Mesenchymal stem cell (in vitro differentiated cells and primary cell): ENCODE measurements around the gene CSGALNACT2.

Source experiments
- DNase-seq: peaks from one replicate; pipeline ENCODE4 v3.0.0-alpha.2; 2013
- H2AFZ ChIP-seq: one replicate; pipeline ENCODE4 v1.6.1; 2013; ENCODE audit warnings: low read depth, mild to moderate bottlenecking, control low read depth, inconsistent platforms, low read length, moderate library complexity
- H2AK5ac ChIP-seq: 2 replicates; pipeline ENCODE4 v1.6.1; 2013; ENCODE audit warnings: low read length, moderate library complexity, mild to moderate bottlenecking, inconsistent platforms; ENCODE audit not compliant: severe bottlenecking
- H2BK120ac ChIP-seq: one replicate; pipeline ENCODE4 v1.6.1; 2013; ENCODE audit warnings: low read depth, mild to moderate bottlenecking, inconsistent platforms, low read length, moderate library complexity
- H2BK12ac ChIP-seq, 2 experiments: one replicate each; pipeline ENCODE4 v1.6.1; 2013; ENCODE audit warnings: inconsistent platforms in 2 of 2, low read length in 2 of 2, mild to moderate bottlenecking in 2 of 2, moderate library complexity in 2 of 2, control low read depth in 1 of 2
- H2BK15ac ChIP-seq: one replicate; pipeline ENCODE4 v1.6.1; 2013; ENCODE audit warnings: mild to moderate bottlenecking, low read depth, inconsistent platforms; ENCODE audit not compliant: poor library complexity, severe bottlenecking
- H2BK5ac ChIP-seq: 2 replicates; pipeline ENCODE4 v1.6.1; 2013; ENCODE audit warnings: low read depth, mild to moderate bottlenecking, low read length, control low read depth, inconsistent platforms; ENCODE audit not compliant: poor library complexity, severe bottlenecking
- H3K14ac ChIP-seq, 2 experiments: one replicate each; pipeline ENCODE4 v1.6.1; 2013; ENCODE audit warnings: inconsistent platforms in 2 of 2, low read length in 2 of 2, control low read depth in 1 of 2, mild to moderate bottlenecking in 1 of 2, moderate library complexity in 1 of 2
- H3K18ac ChIP-seq, 2 experiments: one replicate each; pipeline ENCODE4 v1.6.1; 2013; ENCODE audit warnings: inconsistent platforms in 2 of 2, low read length in 2 of 2, control low read depth in 1 of 2, low read depth in 1 of 2, mild to moderate bottlenecking in 1 of 2
- H3K23ac ChIP-seq, 2 experiments: one replicate each; pipeline ENCODE4 v1.6.1; 2013; ENCODE audit warnings: inconsistent platforms in 2 of 2, low read length in 2 of 2, mild to moderate bottlenecking in 2 of 2, moderate library complexity in 2 of 2, control low read depth in 1 of 2
- H3K27ac ChIP-seq: 2 replicates; pipeline ENCODE4 v1.5.1; 2013; ENCODE audit warnings: mild to moderate bottlenecking, moderate library complexity, low read length, control low read depth, inconsistent platforms; ENCODE audit not compliant: poor library complexity, severe bottlenecking
- H3K27me3 ChIP-seq, 2 experiments: 2 replicates each; pipeline versions ENCODE4 v1.6.1 to v1.7.0; 2013; ENCODE audit warnings: low read length in 2 of 2, mild to moderate bottlenecking in 2 of 2, moderate library complexity in 2 of 2, control low read depth in 1 of 2, inconsistent platforms in 1 of 2; ENCODE audit not compliant: control insufficient read depth in 1 of 2, insufficient read depth in 1 of 2
- H3K36me3 ChIP-seq, 2 experiments: 2 replicates each; pipeline versions ENCODE4 v1.6.1 to v1.7.0; 2013; ENCODE audit warnings: low read length in 2 of 2, control low read depth in 1 of 2, inconsistent platforms in 1 of 2, low read depth in 1 of 2, mild to moderate bottlenecking in 1 of 2; ENCODE audit not compliant: insufficient read depth in 2 of 2, control insufficient read depth in 1 of 2
- H3K4ac ChIP-seq, 2 experiments: one replicate each; pipeline ENCODE4 v1.6.1; 2013; ENCODE audit warnings: inconsistent platforms in 2 of 2, low read length in 2 of 2, mild to moderate bottlenecking in 2 of 2, moderate library complexity in 2 of 2, control low read depth in 1 of 2, low read depth in 1 of 2
- H3K4me1 ChIP-seq: 2 replicates; pipeline ENCODE4 v1.6.1; 2013; ENCODE audit warnings: low read depth, low read length, control low read depth; ENCODE audit not compliant: control insufficient read depth, insufficient read depth
- H3K4me2 ChIP-seq: 2 replicates; pipeline ENCODE4 v1.6.1; 2013; ENCODE audit warnings: low read length, mild to moderate bottlenecking, inconsistent platforms; ENCODE audit not compliant: poor library complexity, severe bottlenecking
- H3K4me3 ChIP-seq, 2 experiments: 2 replicates each; pipeline versions ENCODE4 v1.5.1 to v1.7.0; 2013; ENCODE audit warnings: low read length in 2 of 2, mild to moderate bottlenecking in 2 of 2, control low read depth in 1 of 2, low read depth in 1 of 2; ENCODE audit not compliant: insufficient read depth in 1 of 2
- H3K79me1 ChIP-seq: replicated peaks from 2 replicates; pipeline ENCODE4 v1.6.1; 2013; ENCODE audit warnings: mild to moderate bottlenecking, control low read depth, low read length, inconsistent platforms; ENCODE audit not compliant: poor library complexity, severe bottlenecking
- H3K9ac ChIP-seq: 2 replicates; pipeline ENCODE4 v1.7.0; 2013; ENCODE audit warnings: mild to moderate bottlenecking, low read length, moderate library complexity
- H3K9me3 ChIP-seq: 2 replicates; pipeline ENCODE4 v1.7.0; 2013; ENCODE audit warnings: mild to moderate bottlenecking, low read length; ENCODE audit not compliant: control insufficient read depth
- H4K8ac ChIP-seq: one replicate; pipeline ENCODE4 v1.6.1; 2013; ENCODE audit warnings: inconsistent platforms, mild to moderate bottlenecking, low read length, moderate library complexity
- H4K91ac ChIP-seq: one replicate; pipeline ENCODE4 v1.6.1; 2013; ENCODE audit warnings: mild to moderate bottlenecking, low read length, inconsistent platforms
- WGBS: methylation state at CpG from one replicate; pipeline ENCODE4 v1.1.7; 2013; ENCODE audit warnings: mixed read lengths; 5-methylcytosine and 5-hydroxymethylcytosine counted together

CSGALNACT2 gene

DNA sequence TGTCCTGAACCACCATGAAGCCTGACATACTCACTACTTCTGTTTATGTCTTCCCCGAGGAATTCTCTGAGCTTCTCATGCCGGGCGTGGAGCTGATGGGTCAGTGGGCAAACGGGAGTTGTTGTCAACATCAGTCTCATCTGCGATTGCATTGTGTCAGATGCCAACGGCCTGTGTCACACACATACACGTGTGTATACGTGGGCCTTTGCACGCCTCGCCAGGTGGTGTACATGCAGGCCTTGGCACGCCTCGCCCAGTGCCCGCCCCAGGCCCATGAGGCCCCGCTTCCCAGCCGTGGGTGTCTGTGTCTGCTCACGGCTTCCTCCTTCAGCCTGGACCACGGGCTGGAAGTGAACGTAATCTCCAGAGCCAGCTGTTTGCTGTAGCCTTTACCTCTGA, 7.5 kb upstream of the CSGALNACT2 start:
- Histone ChIP-seq H3K4ac (no peak overlapping the region), H4K91ac (peak overlapping the region; percentile 36), H3K18ac (peak overlapping the region in 1 of 2 experiments; percentile 82), H3K27me3 (no peaks in the 10 kb centered on the region), H3K9ac (no peak overlapping the region), H2BK12ac (peak overlapping the region in 1 of 2 experiments; percentile 51), H2AFZ (no peak overlapping the region), H3K36me3 (no peaks in the 10 kb centered on the region), H3K23ac (no peak overlapping the region), H4K8ac (peak overlapping the region; percentile 5), H2BK120ac (no peak overlapping the region), H3K27ac (no peak overlapping the region), H2AK5ac (peak overlapping the region; percentile 2), H3K4me2 (no peak overlapping the region), H3K79me1 (no peaks in the 10 kb centered on the region), H2BK5ac (no peak overlapping the region), H3K14ac (peak overlapping the region in 1 of 2 experiments; percentile 62), H3K9me3 (no peaks in the 10 kb centered on the region), H2BK15ac (no peak overlapping the region), H3K4me1 (peaks cover 9% of the 10 kb centered on the region), H3K4me3 (no peak overlapping the region)
- 91% methylated on average over 18 of the region's 18 CpGs for WGBS
- no peak for DNase-seq

DNA sequence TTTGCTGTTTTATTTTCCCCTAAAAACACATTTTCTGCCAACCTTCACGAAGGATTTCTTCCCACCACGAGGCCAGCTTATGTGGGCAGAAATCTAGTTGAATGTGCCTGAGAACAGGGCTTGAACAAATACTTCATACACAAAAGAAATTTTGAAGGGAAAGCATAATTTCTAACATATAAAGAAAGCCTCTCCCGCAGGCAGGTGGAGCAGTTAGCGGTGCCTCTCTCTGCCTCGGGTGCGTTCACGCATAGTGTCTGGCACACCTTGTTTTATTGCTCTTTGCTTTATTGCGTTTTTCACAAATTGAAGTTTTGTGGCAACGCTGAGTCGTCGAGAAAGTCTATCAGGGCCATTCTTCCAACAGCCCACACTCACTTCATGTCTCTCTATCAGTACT, 7.0 kb upstream of the CSGALNACT2 start:
- Histone ChIP-seq H3K4me2 (no peak overlapping the region), H3K79me1 (peaks cover 3% of the 10 kb centered on the region), H3K27me3 (no peaks in the 10 kb centered on the region), H3K9ac (no peak overlapping the region), H4K8ac (no peak overlapping the region), H3K4me1 (peaks cover 9% of the 10 kb centered on the region), H3K14ac (no peak overlapping the region), H2BK15ac (no peak overlapping the region), H2BK5ac (no peak overlapping the region), H3K9me3 (no peaks in the 10 kb centered on the region), H3K4me3 (no peak overlapping the region), H3K4ac (no peak overlapping the region), H4K91ac (no peak overlapping the region), H2BK120ac (no peak overlapping the region), H3K27ac (no peak overlapping the region), H2AK5ac (no peak overlapping the region), H2BK12ac (peak overlapping the region in 1 of 2 experiments; percentile 1), H3K23ac (no peak overlapping the region), H3K18ac (no peak overlapping the region), H2AFZ (no peak overlapping the region), H3K36me3 (no peaks in the 10 kb centered on the region)
- no peak for DNase-seq
- 96% methylated on average over 8 of the region's 11 CpGs for WGBS

- no peak overlapping the region for H3K27ac ChIP-seq
- no peak overlapping the region for H2BK5ac ChIP-seq
- WGBS: 97% methylated on average over 6 of the region's 6 CpGs
- peak overlapping the region in 1 of 2 experiments; percentile 57 for H3K23ac ChIP-seq
- no peak overlapping the region for H4K91ac ChIP-seq
- no peak overlapping the region for H3K4ac ChIP-seq
- no peak for DNase-seq
- H2AK5ac ChIP-seq: no peak overlapping the region
- H3K9ac ChIP-seq: no peak overlapping the region
- peaks cover 5% of the 10 kb centered on the region for H3K79me1 ChIP-seq
- no peak overlapping the region for H2BK120ac ChIP-seq
- no peak overlapping the region for H3K4me3 ChIP-seq
- no peak overlapping the region for H2BK15ac ChIP-seq
- H4K8ac ChIP-seq: no peak overlapping the region
- no peak overlapping the region for H3K18ac ChIP-seq
- no peaks in the 10 kb centered on the region for H3K9me3 ChIP-seq
- H2AFZ ChIP-seq: no peak overlapping the region
- no peak overlapping the region for H3K4me2 ChIP-seq
- no peaks in the 10 kb centered on the region for H3K36me3 ChIP-seq
- no peaks in the 10 kb centered on the region for H3K27me3 ChIP-seq
- peak overlapping the region in 1 of 2 experiments; percentile 87 for H3K14ac ChIP-seq
- peaks cover 11% of the 10 kb centered on the region for H3K4me1 ChIP-seq
- H2BK12ac ChIP-seq: no peak overlapping the region
These were observed 6.3 kb upstream of the CSGALNACT2 start for GRCh38 chr10:43131906-43132305.

DNA sequence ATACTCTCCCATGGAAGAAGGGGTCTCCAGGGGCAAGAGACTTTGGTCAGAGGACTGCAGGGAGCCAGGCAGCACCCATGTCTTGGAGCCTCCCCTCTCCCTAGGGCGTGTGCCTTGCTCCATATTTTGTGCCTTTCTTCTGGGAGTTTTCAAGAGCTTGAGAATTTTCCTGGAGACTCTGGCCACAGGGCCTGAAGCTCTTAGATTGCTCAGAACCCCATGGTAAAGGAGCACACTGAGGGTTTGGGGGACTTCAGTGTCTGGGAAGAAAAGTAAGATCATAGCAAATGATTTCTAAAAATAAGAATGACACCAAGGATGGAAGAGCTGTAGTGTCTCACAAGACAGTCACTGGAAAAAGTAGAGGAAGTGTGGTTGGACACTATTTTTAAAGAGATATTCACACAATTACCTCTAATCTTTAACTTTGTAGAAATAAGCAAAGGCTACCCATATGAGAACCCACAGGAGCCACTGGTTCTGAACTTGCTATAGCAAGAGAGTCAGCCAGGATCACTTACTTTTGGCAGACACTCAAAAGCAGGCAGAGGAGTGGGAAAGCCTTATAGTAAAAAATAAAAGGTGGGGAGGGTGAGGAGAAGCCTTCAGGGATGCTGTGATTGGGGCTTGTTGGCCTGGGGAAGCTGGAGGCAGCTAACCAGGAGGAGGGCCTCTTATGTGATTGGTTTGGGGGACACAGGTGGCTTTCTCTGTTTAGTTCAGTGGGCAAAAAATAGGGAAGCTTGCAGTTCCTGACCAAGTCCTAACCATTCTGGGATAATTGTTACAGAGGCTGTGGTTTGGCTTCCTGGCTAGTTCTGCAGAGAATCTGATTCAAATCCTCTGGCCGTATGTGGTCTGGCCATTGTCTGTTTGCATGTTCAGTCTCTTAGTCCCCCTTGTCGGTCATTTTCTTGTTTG, 5.1 kb upstream of the CSGALNACT2 start:
- Histone ChIP-seq H3K9ac (no peak overlapping the region), H4K91ac (no peak overlapping the region), H3K14ac (no peak overlapping the region), H3K18ac (no peak overlapping the region), H2AFZ (no peak overlapping the region), H2BK120ac (no peak overlapping the region), H3K4me1 (peaks cover 16% of the 10 kb centered on the region), H3K36me3 (no peaks in the 10 kb centered on the region), H2BK5ac (no peak overlapping the region), H3K4ac (no peak overlapping the region), H3K4me3 (no peak overlapping the region), H3K9me3 (no peaks in the 10 kb centered on the region), H2BK12ac (no peak overlapping the region), H3K4me2 (no peak overlapping the region), H3K27me3 (no peaks in the 10 kb centered on the region), H4K8ac (no peak overlapping the region), H3K79me1 (peaks cover 6% of the 10 kb centered on the region), H3K27ac (no peak overlapping the region), H2AK5ac (no peak overlapping the region), H3K23ac (peak overlapping the region in 1 of 2 experiments; percentile 83), H2BK15ac (no peak overlapping the region)
- no peak for DNase-seq
- WGBS: 85% methylated on average over 3 of the region's 3 CpGs
